ENCODE measurements around the gene THTPA.

The THTPA gene

DNA sequence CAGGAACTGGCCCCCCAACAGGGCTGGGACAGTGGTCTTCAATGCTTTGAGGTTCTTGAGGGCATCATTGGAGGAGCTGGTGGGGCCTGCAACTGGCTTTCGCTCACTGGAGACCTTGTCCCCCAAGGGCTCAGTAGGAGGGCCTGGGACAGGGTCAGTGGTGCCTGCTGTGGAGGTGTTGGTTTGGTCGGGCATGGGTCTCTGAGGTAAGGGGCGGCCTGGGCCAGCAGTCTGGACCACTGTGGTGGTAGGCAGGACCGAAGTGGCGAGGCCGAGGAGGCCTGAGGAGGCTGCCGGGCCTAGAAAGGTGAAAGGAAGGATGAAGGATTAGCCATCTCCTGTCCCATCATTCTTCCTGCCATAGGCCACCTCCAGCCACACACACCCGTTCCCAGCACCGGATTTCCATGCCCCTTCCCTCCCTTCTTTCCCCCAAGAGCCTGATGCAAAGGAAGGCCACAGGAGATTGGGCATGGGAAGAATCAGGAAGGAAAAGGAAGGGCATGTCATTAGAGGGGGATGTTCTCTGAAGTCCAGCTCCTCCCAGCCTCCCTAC is 33.4 kb upstream of the THTPA start:
- Histone ChIP-seq H3K9me3 (ENCODE audit: control insufficient read depth, insufficient read depth, low read length) (no peaks in the 10 kb centered on the region), H3K36me3 (ENCODE audit: control insufficient read depth, insufficient read depth, low read length) (peaks cover 29% of the 10 kb centered on the region), H3K27ac (ENCODE audit: low read length) (no peak overlapping the region), H3K4me3 (ENCODE audit: low read length) (no peak overlapping the region), H3K27me3 (ENCODE audit: control insufficient read depth, insufficient read depth, low read length) (no peaks in the 10 kb centered on the region), H3K4me1 (ENCODE audit: control insufficient read depth, insufficient read depth, low read length) (peaks cover 13% of the 10 kb centered on the region)
- no CpG with 5 or more reads among the region's 9 CpGs for WGBS (ENCODE audit: insufficient coverage, insufficient read length)
- no peak for DNase-seq (ENCODE audit: low read depth, low spot score)

DNA sequence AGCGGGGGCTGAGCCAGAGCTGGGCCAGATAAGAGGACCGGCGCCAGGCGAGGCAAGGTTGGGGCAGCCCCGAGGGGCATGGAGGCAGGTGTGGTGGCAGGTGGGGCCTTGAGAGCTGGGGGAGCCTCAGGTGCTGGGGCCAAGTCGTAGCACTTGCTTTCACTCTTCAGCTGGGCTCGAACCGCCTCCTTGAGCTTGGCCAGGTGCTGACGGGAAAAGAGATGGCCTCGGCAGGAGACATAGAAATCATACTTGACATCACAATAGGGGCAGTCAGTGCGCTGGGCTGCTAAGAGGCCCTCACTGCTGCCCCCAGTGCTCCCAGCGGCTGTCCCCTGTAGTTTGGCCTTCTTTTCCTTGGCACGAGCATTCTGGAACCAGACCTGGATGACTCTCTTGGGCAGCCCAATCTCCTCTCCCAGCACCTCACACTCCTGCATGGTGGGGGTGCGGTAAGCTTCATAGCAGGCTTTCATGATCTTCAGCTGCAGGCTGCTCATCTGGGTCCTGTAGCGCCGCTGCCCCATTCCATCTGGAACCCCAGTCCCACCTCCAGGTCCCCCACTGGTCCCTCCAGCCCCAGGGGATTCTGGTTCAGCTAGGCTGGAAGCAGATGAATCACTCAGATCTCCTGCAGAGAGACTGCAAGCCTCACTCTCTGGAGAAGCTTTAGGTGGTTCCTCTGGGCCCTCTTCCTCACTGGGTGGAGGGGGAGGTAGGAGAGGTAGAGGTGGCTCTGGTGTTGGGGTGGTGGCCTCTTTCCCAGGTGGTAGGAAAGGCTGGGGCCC is 32.6 kb upstream of the THTPA start:
- Histone ChIP-seq H3K27me3 (ENCODE audit: control insufficient read depth, insufficient read depth, low read length) (no peaks in the 10 kb centered on the region), H3K4me3 (ENCODE audit: low read length) (no peak overlapping the region), H3K9me3 (ENCODE audit: control insufficient read depth, insufficient read depth, low read length) (no peaks in the 10 kb centered on the region), H3K4me1 (ENCODE audit: control insufficient read depth, insufficient read depth, low read length) (peaks cover 12% of the 10 kb centered on the region), H3K36me3 (ENCODE audit: control insufficient read depth, insufficient read depth, low read length) (peaks cover 29% of the 10 kb centered on the region), H3K27ac (ENCODE audit: low read length) (no peak overlapping the region)
- no CpG with 5 or more reads among the region's 16 CpGs for WGBS (ENCODE audit: insufficient coverage, insufficient read length)
- DNase-seq (ENCODE audit: low read depth, low spot score) = no peak

DNA sequence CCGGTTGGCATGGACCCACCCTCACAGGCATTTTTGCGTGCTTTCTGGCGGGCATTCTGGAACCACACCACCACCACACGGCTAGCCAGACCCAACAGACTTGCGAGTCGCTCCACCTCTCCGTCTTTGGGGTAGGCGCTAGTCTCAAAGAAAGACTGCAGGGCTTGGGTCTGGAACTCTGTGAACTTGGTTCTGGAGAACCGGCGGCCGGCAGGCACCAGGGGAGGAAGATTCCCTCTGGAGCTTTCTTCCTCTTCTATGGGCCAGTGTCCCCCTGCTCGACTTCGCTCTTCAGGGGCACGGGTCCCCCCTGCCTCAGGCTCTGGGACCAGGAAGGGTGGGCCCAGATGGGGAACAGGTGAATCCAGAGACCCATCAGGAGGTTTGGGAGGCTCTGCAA is 31.1 kb upstream of the THTPA start:
- Histone ChIP-seq H3K27ac (ENCODE audit: low read length) (no peak overlapping the region), H3K36me3 (ENCODE audit: control insufficient read depth, insufficient read depth, low read length) (peaks cover 29% of the 10 kb centered on the region), H3K4me3 (ENCODE audit: low read length) (no peak overlapping the region), H3K9me3 (ENCODE audit: control insufficient read depth, insufficient read depth, low read length) (no peaks in the 10 kb centered on the region), H3K27me3 (ENCODE audit: control insufficient read depth, insufficient read depth, low read length) (no peaks in the 10 kb centered on the region), H3K4me1 (ENCODE audit: control insufficient read depth, insufficient read depth, low read length) (peaks cover 11% of the 10 kb centered on the region)
- no CpG with 5 or more reads among the region's 14 CpGs for WGBS (ENCODE audit: insufficient coverage, insufficient read length)
- DNase-seq (ENCODE audit: low read depth, low spot score) = no peak

DNA sequence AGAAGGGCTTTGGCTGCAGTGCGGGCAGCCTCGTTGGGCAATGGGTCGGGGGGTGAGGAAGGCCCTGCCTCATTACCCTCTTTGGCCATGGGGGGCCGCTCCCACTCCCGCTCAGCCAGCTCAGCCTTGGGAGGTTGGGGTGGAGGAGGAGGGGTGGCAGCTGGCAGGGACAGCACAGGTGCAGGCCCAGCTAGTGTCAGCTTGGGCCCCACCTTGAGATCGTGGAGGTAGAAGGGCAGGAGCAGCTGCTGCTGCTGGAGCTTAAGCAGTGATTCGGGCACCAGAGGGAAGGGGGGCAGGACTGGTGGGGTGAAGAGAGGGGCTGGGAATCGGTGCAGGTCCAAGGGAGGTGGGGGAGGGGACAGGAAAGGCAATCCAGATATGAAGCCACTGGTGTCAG is 30.5 kb upstream of the THTPA start:
- WGBS (ENCODE audit: insufficient coverage, insufficient read length) = no CpG with 5 or more reads among the region's 8 CpGs
- Histone ChIP-seq H3K36me3 (ENCODE audit: control insufficient read depth, insufficient read depth, low read length) (peaks cover 29% of the 10 kb centered on the region), H3K4me1 (ENCODE audit: control insufficient read depth, insufficient read depth, low read length) (peaks cover 7% of the 10 kb centered on the region; the same call in 1 of the 2 replicates), H3K27ac (ENCODE audit: low read length) (no peak overlapping the region), H3K4me3 (ENCODE audit: low read length) (no peak overlapping the region), H3K27me3 (ENCODE audit: control insufficient read depth, insufficient read depth, low read length) (no peaks in the 10 kb centered on the region), H3K9me3 (ENCODE audit: control insufficient read depth, insufficient read depth, low read length) (no peaks in the 10 kb centered on the region)
- DNase-seq (ENCODE audit: low read depth, low spot score) = no peak

DNA sequence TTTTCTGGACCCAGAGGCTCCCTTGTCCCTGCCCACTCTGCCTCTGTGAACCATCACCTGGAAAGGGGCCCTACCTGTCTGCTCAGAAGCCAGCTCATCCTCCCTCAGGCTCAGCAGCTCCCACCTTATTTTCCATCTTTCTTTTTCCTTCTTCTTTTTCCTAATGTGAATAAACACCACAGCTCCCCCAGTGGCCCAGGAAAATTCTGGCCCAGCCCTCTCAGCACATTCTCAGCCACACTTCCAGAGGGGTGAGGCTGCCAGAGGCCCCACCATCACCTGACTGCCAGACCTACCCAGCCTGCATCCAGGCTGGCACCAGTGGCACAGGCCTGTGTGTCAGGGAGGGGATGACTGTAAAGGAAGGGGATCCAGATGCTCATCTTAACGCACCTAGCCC is 27.5 kb upstream of the THTPA start:
- WGBS (ENCODE audit: insufficient coverage, insufficient read length) = no CpG with 5 or more reads among the region's 1 CpG

DNA sequence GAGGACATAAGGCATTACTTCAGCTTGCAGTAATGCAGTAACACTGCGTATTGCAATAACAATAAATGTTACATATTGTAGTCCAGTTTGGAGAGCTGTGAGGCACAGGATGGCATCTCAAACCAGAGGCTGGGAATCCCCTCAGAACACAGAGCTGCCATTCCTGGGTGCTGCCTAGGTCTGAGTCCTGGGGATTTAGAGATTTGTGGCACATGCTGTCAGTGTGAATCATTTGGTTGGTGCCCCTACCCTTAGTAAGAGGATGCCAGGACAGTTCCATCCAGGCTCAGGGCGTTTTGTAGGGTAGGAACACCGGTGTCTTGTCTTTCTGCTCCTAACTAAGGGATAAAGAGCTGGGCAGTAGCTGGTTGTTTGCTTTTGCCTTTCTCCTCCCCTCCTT is 27.1 kb upstream of the THTPA start:
- DNase-seq (ENCODE audit: low read depth, low spot score) = no peak
- Histone ChIP-seq H3K27me3 (ENCODE audit: control insufficient read depth, insufficient read depth, low read length) (no peaks in the 10 kb centered on the region), H3K4me3 (ENCODE audit: low read length) (no peak overlapping the region), H3K4me1 (ENCODE audit: control insufficient read depth, insufficient read depth, low read length) (peaks cover 2% of the 10 kb centered on the region; the same call in 1 of the 2 replicates), H3K9me3 (ENCODE audit: control insufficient read depth, insufficient read depth, low read length) (no peaks in the 10 kb centered on the region), H3K27ac (ENCODE audit: low read length) (no peak overlapping the region), H3K36me3 (ENCODE audit: control insufficient read depth, insufficient read depth, low read length) (peaks cover 42% of the 10 kb centered on the region)
- no CpG with 5 or more reads among the region's 3 CpGs for WGBS (ENCODE audit: insufficient coverage, insufficient read length)

More for the DNA sequence above, 27.5 kb upstream of the THTPA start:
- H3K9me3 ChIP-seq (ENCODE audit: control insufficient read depth, insufficient read depth, low read length) = no peaks in the 10 kb centered on the region
- no peak for DNase-seq (ENCODE audit: low read depth, low spot score)
- no peaks in the 10 kb centered on the region for H3K27me3 ChIP-seq (ENCODE audit: control insufficient read depth, insufficient read depth, low read length)
- peaks cover 2% of the 10 kb centered on the region; the same call in 1 of the 2 replicates for H3K4me1 ChIP-seq (ENCODE audit: control insufficient read depth, insufficient read depth, low read length)
- peaks cover 39% of the 10 kb centered on the region for H3K36me3 ChIP-seq (ENCODE audit: control insufficient read depth, insufficient read depth, low read length)
- no peak overlapping the region for H3K4me3 ChIP-seq (ENCODE audit: low read length)
- no peak overlapping the region for H3K27ac ChIP-seq (ENCODE audit: low read length)

DNA sequence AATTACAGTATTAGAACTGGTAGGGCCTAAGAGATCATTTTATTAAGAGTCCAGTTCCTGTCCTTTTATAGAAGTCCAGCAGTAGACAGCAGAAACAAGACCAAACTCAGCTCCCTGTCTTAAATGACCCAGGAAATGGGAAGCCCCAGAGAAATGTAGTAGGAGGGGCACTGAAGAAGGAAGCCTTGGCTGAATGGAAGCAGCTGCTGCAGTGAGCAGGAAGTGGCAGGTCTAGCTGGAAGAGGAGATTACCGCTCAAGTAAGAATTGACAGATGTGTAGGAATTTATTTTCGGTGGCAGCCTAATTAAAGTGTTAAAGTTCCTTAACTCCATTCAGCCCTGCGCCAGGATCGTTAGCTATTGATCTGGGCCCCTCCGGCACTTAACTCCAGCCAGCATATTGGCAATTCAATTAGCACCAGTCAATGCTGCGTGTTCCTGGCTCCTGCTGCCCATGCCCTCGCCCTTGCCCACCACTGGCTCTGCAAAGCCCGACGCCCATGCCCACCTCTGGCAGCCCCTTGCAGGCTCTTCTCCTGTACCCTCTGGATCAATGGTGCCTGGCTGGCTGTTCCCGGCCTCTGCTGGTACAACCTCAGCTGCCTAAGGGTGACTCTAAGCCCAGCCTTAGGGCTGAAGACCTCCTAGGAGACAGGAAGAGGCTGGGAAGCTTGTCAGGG is 25.6 kb upstream of the THTPA start:
- DNase-seq (ENCODE audit: low read depth, low spot score) = no peak
- Histone ChIP-seq H3K9me3 (ENCODE audit: control insufficient read depth, insufficient read depth, low read length) (no peaks in the 10 kb centered on the region), H3K4me3 (ENCODE audit: low read length) (no peak overlapping the region), H3K4me1 (ENCODE audit: control insufficient read depth, insufficient read depth, low read length) (peaks cover 2% of the 10 kb centered on the region; the same call in 1 of the 2 replicates), H3K36me3 (ENCODE audit: control insufficient read depth, insufficient read depth, low read length) (peaks cover 36% of the 10 kb centered on the region), H3K27ac (ENCODE audit: low read length) (no peak overlapping the region), H3K27me3 (ENCODE audit: control insufficient read depth, insufficient read depth, low read length) (no peaks in the 10 kb centered on the region)
- no CpG with 5 or more reads among the region's 10 CpGs for WGBS (ENCODE audit: insufficient coverage, insufficient read length)

DNA sequence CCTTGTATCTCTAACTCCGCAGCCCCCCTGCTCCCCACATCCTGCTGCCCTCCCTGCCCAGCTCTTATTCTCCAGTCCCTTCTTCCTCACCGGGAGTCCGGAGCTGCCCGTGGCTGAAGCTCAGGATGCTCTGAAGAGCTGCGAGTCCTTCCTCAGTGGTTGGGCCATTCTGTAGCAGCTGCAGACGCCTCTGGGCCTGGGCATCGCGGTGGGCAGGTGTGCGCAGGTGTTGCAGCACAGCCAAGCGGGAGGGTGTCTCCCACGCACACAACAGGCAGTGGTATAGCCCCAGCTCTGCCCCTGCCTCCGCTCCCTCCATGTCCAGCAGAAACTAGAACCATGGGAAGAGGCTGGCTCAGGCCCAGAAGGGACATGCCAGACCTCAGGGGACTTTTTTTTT is 24.7 kb upstream of the THTPA start:
- H3K36me3 ChIP-seq (ENCODE audit: control insufficient read depth, insufficient read depth, low read length) = peaks cover 29% of the 10 kb centered on the region
- peaks cover 2% of the 10 kb centered on the region for H3K4me1 ChIP-seq (ENCODE audit: control insufficient read depth, insufficient read depth, low read length)
- no peak overlapping the region for H3K27ac ChIP-seq (ENCODE audit: low read length)
- no CpG with 5 or more reads among the region's 12 CpGs for WGBS (ENCODE audit: insufficient coverage, insufficient read length)
- no peaks in the 10 kb centered on the region for H3K9me3 ChIP-seq (ENCODE audit: control insufficient read depth, insufficient read depth, low read length)
- DNase-seq (ENCODE audit: low read depth, low spot score) = no peak
- H3K27me3 ChIP-seq (ENCODE audit: control insufficient read depth, insufficient read depth, low read length) = no peaks in the 10 kb centered on the region
- H3K4me3 ChIP-seq (ENCODE audit: low read length) = no peak overlapping the region; the same call in 1 of the 2 replicates

DNA sequence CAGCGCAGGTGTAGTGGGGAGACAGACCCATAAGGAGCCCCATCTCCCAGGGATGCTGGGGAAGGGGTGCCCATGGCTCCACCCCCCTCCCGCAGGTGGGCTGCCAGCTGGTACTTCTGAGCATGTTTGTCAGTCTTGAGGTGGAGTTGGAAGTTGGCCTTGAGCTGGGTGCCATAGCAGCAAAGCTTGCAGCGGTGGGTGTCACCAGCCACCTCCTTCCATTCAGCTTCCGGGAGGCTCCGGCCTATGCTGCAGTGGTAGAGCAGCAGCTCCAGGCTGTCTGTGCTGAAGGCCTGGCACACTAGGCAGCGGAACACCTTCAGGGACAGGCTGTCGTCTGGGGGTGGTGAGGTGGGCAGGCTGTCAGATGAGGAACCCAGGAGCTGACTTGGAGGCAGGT is 23.4 kb upstream of the THTPA start:
- no peak overlapping the region for H3K27ac ChIP-seq (ENCODE audit: low read length)

DNA sequence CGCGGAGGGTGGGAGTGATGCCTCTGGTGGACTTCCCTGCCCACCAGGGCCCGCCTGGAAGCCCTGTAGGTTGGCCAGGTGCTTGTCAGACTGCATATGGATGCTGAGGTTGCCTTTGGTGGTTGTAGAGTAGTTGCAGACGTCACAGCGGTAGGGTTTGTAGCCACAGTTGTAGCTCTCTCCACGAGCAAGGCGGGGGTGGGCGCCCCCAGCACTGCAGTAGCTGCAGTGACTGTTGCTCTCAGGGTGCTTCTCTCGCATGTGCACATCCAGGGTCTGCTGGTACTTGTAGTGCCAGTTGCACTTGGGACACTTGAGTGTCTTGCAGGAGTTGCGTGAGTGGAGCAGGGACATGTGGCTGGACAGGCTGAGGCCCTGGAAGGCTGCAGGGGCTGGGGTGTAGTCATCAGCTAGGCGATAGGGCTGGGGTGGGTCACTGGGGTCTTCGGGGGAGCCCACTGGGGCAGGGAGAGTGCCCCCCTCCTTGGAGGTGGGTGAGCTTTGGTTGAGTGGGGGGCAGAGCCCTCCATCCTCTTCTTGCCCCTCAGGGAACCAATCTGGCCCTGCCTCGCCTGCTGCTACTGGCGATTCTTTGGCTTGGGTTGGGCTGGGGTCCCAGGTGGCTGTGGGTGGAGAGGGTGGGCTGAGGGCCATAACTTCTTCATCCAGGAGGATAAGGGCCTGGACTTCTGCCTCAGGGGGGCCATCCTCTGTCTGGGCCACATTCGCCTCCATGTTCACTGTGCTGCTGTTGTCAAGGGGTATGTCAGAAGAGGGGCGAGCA is 22.2 kb upstream of the THTPA start:
- WGBS (ENCODE audit: insufficient coverage, insufficient read length) = no CpG with 5 or more reads among the region's 16 CpGs
- DNase-seq (ENCODE audit: low read depth, low spot score) = no peak
- Histone ChIP-seq H3K4me1 (ENCODE audit: control insufficient read depth, insufficient read depth, low read length) (peaks cover 2% of the 10 kb centered on the region), H3K27me3 (ENCODE audit: control insufficient read depth, insufficient read depth, low read length) (no peaks in the 10 kb centered on the region), H3K36me3 (ENCODE audit: control insufficient read depth, insufficient read depth, low read length) (peaks cover 21% of the 10 kb centered on the region), H3K9me3 (ENCODE audit: control insufficient read depth, insufficient read depth, low read length) (no peaks in the 10 kb centered on the region), H3K4me3 (ENCODE audit: low read length) (no peak overlapping the region), H3K27ac (ENCODE audit: low read length) (no peak overlapping the region)

More for the DNA sequence above, 23.4 kb upstream of the THTPA start:
- no peak for DNase-seq (ENCODE audit: low read depth, low spot score)
- peaks cover 2% of the 10 kb centered on the region for H3K4me1 ChIP-seq (ENCODE audit: control insufficient read depth, insufficient read depth, low read length)
- H3K27me3 ChIP-seq (ENCODE audit: control insufficient read depth, insufficient read depth, low read length) = no peaks in the 10 kb centered on the region
- peaks cover 21% of the 10 kb centered on the region for H3K36me3 ChIP-seq (ENCODE audit: control insufficient read depth, insufficient read depth, low read length)
- H3K4me3 ChIP-seq (ENCODE audit: low read length) = no peak overlapping the region
- no CpG with 5 or more reads among the region's 7 CpGs for WGBS (ENCODE audit: insufficient coverage, insufficient read length)
- no peaks in the 10 kb centered on the region for H3K9me3 ChIP-seq (ENCODE audit: control insufficient read depth, insufficient read depth, low read length)
